Stimulated activated CD4-positive, alpha-beta T cell treated with anti-CD3 and anti-CD28 coated beads, Interleukin-4, amount 100 ng/mL, for 1 hour (primary cell): ENCODE results near the gene TGFB2.

ENCODE experiments used
- DNase-seq: peaks from one replicate; pipeline ENCODE4 v3.0.0-alpha.2; 2020

TGFB2 gene

GRCh38 chr1:218364028-218364710 is 19.0 kb downstream of the TGFB2 start:
- DNase-seq: no peak

- no peak for DNase-seq
Measured at GRCh38 chr1:218365226-218365999, 20.3 kb downstream of the TGFB2 start.

GRCh38 chr1:218366322-218367052 is 21.4 kb downstream of the TGFB2 start:
- no peak for DNase-seq

GRCh38 chr1:218367118-218367517 is 22.0 kb downstream of the TGFB2 start:
- DNase-seq: no peak

- DNase-seq: no peak
Measured at GRCh38 chr1:218368686-218369085, 23.6 kb downstream of the TGFB2 start.

GRCh38 chr1:218369688-218370511 is 24.8 kb downstream of the TGFB2 start:
- no peak for DNase-seq

GRCh38 chr1:218371927-218372672 is 27.0 kb downstream of the TGFB2 start:
- no peak for DNase-seq

- DNase-seq: no peak
Measured at GRCh38 chr1:218374401-218375353, 29.5 kb downstream of the TGFB2 start.

- no peak for DNase-seq
Measured at GRCh38 chr1:218376722-218377121, 31.6 kb downstream of the TGFB2 start.

GRCh38 chr1:218377143-218377660 is 32.1 kb downstream of the TGFB2 start:
- DNase-seq: peak; percentile 51

- DNase-seq: no peak
Measured at GRCh38 chr1:218380125-218380977, 35.2 kb downstream of the TGFB2 start.

GRCh38 chr1:218382261-218382660 is 37.1 kb downstream of the TGFB2 start:
- no peak for DNase-seq

GRCh38 chr1:218383051-218383450 is 37.9 kb downstream of the TGFB2 start:
- no peak for DNase-seq

- no peak for DNase-seq
Measured at GRCh38 chr1:218383681-218384080, 38.5 kb downstream of the TGFB2 start.

GRCh38 chr1:218384581-218384993 is 39.5 kb downstream of the TGFB2 start:
- DNase-seq: no peak

- DNase-seq: no peak
Measured at GRCh38 chr1:218388591-218388990, 43.5 kb downstream of the TGFB2 start.

- DNase-seq: no peak
Measured at GRCh38 chr1:218390618-218391017, 45.5 kb downstream of the TGFB2 start.

GRCh38 chr1:218392780-218393179 is 47.6 kb downstream of the TGFB2 start:
- no peak for DNase-seq

GRCh38 chr1:218394416-218394815 is 49.3 kb downstream of the TGFB2 start:
- no peak for DNase-seq

GRCh38 chr1:218394989-218395388 is 49.9 kb downstream of the TGFB2 start:
- DNase-seq: no peak
